Hepatocyte (in vitro differentiated cells): ENCODE data around the gene GSN. TPM values are rescaled to one million over a fixed set of nuclear protein-coding genes. Genes with fewer than 3 reads are reported as not detected.

Experiments
- DNase-seq: peaks from one replicate; pipeline ENCODE4 v3.0.0-alpha.2; 2016; ENCODE audit warnings: low spot score
- H2AFZ ChIP-seq: fragments of 200-600 bp; sonication (generic); 2 replicates; pipeline ENCODE4 v1.6.0; 2016; ENCODE audit warnings: antibody characterized with exemption, mild to moderate bottlenecking
- H3K27ac ChIP-seq: fragments of 200-600 bp; sonication (generic); 2 replicates; pipeline ENCODE4 v1.5.1; 2016; ENCODE audit warnings: mild to moderate bottlenecking
- H3K27me3 ChIP-seq: fragments of 200-600 bp; sonication (generic); 2 replicates; pipeline ENCODE4 v1.6.1; 2016
- H3K36me3 ChIP-seq: fragments of 200-600 bp; sonication (generic); replicated peaks from 2 replicates; pipeline ENCODE4 v1.5.1; 2016; ENCODE audit warnings: low read depth; ENCODE audit not compliant: insufficient read depth
- H3K4me1 ChIP-seq: fragments of 200-600 bp; sonication (generic); 2 replicates; pipeline ENCODE4 v1.5.1; 2016; ENCODE audit warnings: mild to moderate bottlenecking, moderate library complexity; ENCODE audit not compliant: insufficient read depth
- H3K4me2 ChIP-seq: fragments of 200-600 bp; sonication (generic); 2 replicates; pipeline ENCODE4 v1.6.0; 2016
- H3K4me3 ChIP-seq: fragments of 200-600 bp; sonication (generic); 2 replicates; pipeline ENCODE4 v1.5.1; 2016; ENCODE audit warnings: mild to moderate bottlenecking
- H3K79me2 ChIP-seq: fragments of 200-600 bp; sonication (generic); 2 replicates; pipeline ENCODE4 v1.6.0; 2017; ENCODE audit warnings: mild to moderate bottlenecking
- H3K9me2 ChIP-seq: fragments of 200-600 bp; sonication (generic); replicated peaks from 2 replicates; pipeline ENCODE4 v1.6.0; 2017; ENCODE audit warnings: mild to moderate bottlenecking; ENCODE audit not compliant: insufficient read depth
- H3K9me3 ChIP-seq: fragments of 200-600 bp; sonication (generic); 2 replicates; pipeline ENCODE4 v1.5.1; 2016; ENCODE audit warnings: low read depth, mild to moderate bottlenecking
- H4K20me1 ChIP-seq: fragments of 200-600 bp; sonication (generic); 2 replicates; pipeline ENCODE4 v1.6.0; 2016; ENCODE audit warnings: mild to moderate bottlenecking; ENCODE audit not compliant: insufficient read depth, poor library complexity, severe bottlenecking
- CTCF ChIP-seq: fragments of 200-600 bp; sonication (generic); IDR thresholded peaks from 2 replicates; pipeline ENCODE4 v1.5.1; 2016; ENCODE audit warnings: antibody characterized with exemption, mild to moderate bottlenecking; ENCODE audit not compliant: poor library complexity
- EZH2 ChIP-seq: fragments of 200-600 bp; sonication (generic); IDR thresholded peaks from 2 replicates; pipeline ENCODE4 v1.6.1; 2016; ENCODE audit warnings: antibody characterized with exemption, mild to moderate bottlenecking, borderline replicate concordance
- EZH2phosphoT487 ChIP-seq: fragments of 200-600 bp; sonication (generic); IDR thresholded peaks from one replicate; pipeline ENCODE4 v1.6.1; 2018; ENCODE audit warnings: antibody characterized with exemption, mild to moderate bottlenecking, low read depth, moderate library complexity; ENCODE audit not compliant: unreplicated experiment, severe bottlenecking
- WGBS: methylation state at CpG from one replicate; pipeline ENCODE4 v1.1.6; 2016; ENCODE audit warnings: low lambda C conversion rate; ENCODE audit errors: missing lambda C conversion rate; 5-methylcytosine and 5-hydroxymethylcytosine counted together
- polyA plus RNA-seq: library from polyadenylated mRNA; unstranded; fragments of >200 nt; fragmentation: Nextera tagmentation; extraction: Ambion mirVana; gene quantifications from 2 replicates; pipeline ENCODE4 v1.2.1, GENCODE V29; 2016
- total RNA-seq: library from RNA; depleted of rRNA; stranded (reverse); fragments of >200 nt; gene quantifications from 2 replicates; pipeline ENCODE4 v1.2.3, GENCODE V29; 2014

Gene GSN
- total and polyA plus RNA-seq, 2 experiments from 2014 or later, result 396 to 404 TPM

GRCh38 chr9:121286973-121287741, 19.2 kb downstream of the GSN start:
- Histone ChIP-seq H3K9me2 (no peaks in the 10 kb centered on the region), H3K79me2 (peaks cover 10% of the 10 kb centered on the region), H3K36me3 (no peaks in the 10 kb centered on the region), H4K20me1 (no peaks in the 10 kb centered on the region), H3K4me2 (peak overlapping the region; percentile 66), H2AFZ (no peak overlapping the region), H3K4me1 (peaks cover 71% of the 10 kb centered on the region), H3K4me3 (no peak overlapping the region), H3K9me3 (no peaks in the 10 kb centered on the region), H3K27me3 (no peaks in the 10 kb centered on the region), H3K27ac (peak overlapping the region; percentile 95)
- whole genome bisulfite sequencing, result 16% methylated on average over 13 of the region's 13 CpGs
- peak; percentile 94 for DNase-seq
- peak; percentile 37 for TF ChIP-seq CTCF
- TF ChIP-seq EZH2, result no peak

GRCh38 chr9:121288673-121289025, 20.7 kb downstream of the GSN start:
- Histone ChIP-seq H3K79me2 (peaks cover 14% of the 10 kb centered on the region), H3K27me3 (no peaks in the 10 kb centered on the region), H2AFZ (no peak overlapping the region), H3K27ac (peak overlapping the region; percentile 95), H3K9me3 (no peaks in the 10 kb centered on the region), H3K4me2 (peak overlapping the region; percentile 66), H3K36me3 (no peaks in the 10 kb centered on the region), H3K9me2 (no peaks in the 10 kb centered on the region), H4K20me1 (no peaks in the 10 kb centered on the region), H3K4me1 (peaks cover 56% of the 10 kb centered on the region), H3K4me3 (no peak overlapping the region)
- WGBS, result 67% methylated on average over 4 of the region's 4 CpGs
- TF ChIP-seq CTCF (no peak), EZH2phosphoT487 (no peak), EZH2 (no peak)
- DNase-seq, result peak; percentile 62

GRCh38 chr9:121289026-121289771, 21.2 kb downstream of the GSN start:
- peak; percentile 87 for DNase-seq
- H3K9me2 ChIP-seq, result no peaks in the 10 kb centered on the region
- no peaks in the 10 kb centered on the region for H3K27me3 ChIP-seq
- peaks cover 55% of the 10 kb centered on the region for H3K4me1 ChIP-seq
- 22% methylated on average over 10 of the region's 10 CpGs for WGBS
- H3K36me3 ChIP-seq, result no peaks in the 10 kb centered on the region
- H4K20me1 ChIP-seq, result no peaks in the 10 kb centered on the region
- TF ChIP-seq CTCF, result no peak
- no peak for TF ChIP-seq EZH2phosphoT487
- TF ChIP-seq EZH2, result no peak
- peaks cover 14% of the 10 kb centered on the region for H3K79me2 ChIP-seq
- peak overlapping the region; percentile 95 for H3K27ac ChIP-seq
- no peak overlapping the region for H3K4me3 ChIP-seq
- no peak overlapping the region for H2AFZ ChIP-seq
- H3K9me3 ChIP-seq, result no peaks in the 10 kb centered on the region
- peak overlapping the region; percentile 59 for H3K4me2 ChIP-seq
